NK-92 treated with Interleukin-12 subunit alpha and Interleukin-12 subunit beta, amount 100 ng/mL, for 24 hours (cell line): ENCODE results near the gene MFSD1.

ENCODE experiments used
- DNase-seq: peaks from one replicate; lab custom pipeline; 2025; lab: John Stamatoyannopoulos, UW

The MFSD1 gene, protein sequence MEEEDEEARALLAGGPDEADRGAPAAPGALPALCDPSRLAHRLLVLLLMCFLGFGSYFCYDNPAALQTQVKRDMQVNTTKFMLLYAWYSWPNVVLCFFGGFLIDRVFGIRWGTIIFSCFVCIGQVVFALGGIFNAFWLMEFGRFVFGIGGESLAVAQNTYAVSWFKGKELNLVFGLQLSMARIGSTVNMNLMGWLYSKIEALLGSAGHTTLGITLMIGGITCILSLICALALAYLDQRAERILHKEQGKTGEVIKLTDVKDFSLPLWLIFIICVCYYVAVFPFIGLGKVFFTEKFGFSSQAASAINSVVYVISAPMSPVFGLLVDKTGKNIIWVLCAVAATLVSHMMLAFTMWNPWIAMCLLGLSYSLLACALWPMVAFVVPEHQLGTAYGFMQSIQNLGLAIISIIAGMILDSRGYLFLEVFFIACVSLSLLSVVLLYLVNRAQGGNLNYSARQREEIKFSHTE

GRCh38 chr3:158801696-158802408, at the start of gene MFSD1:
MFSD1 (plus strand) TSS chr3:158802054; CDS start chr3:158802153, 99 bp downstream.
- peak; percentile 52 for DNase-seq

- no peak for DNase-seq
These were observed 48.0 kb upstream of the MFSD1 start for GRCh38 chr3:158753854-158754253.

DNA sequence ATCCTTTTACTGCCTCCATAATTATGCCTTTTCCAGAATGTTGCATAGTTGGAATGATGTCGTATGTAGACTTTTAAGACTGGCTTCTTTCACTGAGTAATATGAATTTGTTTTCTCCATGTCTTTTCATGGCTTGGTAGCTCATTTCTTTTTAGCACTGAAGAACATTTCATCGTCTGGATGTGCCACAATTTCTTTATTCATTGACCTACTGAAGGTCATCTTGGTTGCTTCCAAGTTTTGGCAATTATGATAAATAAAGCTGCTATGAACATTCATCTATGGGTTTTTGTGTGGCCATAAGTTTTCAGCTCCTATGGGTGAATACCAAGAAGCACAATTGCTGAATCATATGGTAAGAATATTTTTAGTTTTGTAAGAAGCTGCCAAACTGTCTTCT, 46.4 kb upstream of the MFSD1 start:
- no peak for DNase-seq

- DNase-seq: no peak
These were observed 40.5 kb upstream of the MFSD1 start for GRCh38 chr3:158761350-158761749.

DNA sequence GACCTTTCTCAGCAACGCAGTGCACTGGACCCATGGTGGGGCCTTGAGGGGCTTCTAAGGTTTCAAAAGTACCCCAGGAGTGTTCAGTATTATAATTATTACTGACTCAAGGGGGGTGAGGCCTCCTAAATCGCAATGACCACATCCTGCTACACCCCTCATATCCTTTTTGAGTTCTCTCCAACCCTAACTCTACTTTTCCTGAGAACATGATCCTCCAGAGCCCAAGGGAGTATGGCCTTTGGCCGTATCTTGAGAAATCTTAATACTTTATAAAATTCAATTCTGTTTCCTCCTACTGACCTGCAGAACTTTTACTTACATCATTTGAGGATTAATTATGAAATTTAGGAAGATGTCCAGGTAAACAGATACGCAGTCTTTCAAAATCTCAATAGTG, 39.2 kb upstream of the MFSD1 start:
- DNase-seq: no peak

DNA sequence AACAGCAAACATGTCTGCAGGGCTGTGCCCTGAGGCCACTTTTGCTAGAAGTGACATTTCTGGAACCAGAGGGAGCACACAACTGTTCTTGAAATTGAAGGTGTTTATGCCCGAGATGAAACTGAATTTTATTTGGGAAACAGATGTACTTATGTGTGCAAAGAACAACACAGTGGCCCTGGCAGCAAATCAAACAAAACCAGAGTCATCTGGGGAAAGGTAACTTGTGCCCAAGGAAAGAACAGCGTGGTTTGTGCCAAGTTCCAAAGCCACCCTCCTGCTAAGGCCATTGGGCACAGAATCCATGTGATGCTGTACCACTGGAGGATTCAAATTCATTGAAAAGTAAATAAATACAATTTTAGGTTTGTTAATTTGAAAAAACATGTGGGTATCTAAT, 38.4 kb upstream of the MFSD1 start:
- no peak for DNase-seq

- DNase-seq: no peak
These were observed 36.2 kb upstream of the MFSD1 start for GRCh38 chr3:158765518-158766205.

DNA sequence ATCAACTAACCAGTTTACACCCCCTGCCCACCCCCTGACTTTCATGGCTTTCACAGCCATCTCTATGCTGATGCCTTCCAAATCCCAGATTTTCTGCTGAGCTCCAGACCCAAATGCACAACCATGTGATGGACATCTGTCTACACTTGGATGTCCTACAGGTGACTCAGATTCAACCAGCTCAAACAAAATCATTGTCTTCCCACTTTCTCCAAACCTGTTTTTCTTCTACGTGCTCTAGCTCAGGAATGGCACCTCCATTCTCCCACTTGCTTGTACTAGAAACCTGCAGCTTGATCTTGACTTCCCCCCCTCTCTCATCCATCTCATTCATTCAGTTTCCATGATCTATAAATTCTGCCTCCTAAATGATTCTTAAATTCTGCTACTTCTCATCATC, 35.5 kb upstream of the MFSD1 start:
- no peak for DNase-seq

DNA sequence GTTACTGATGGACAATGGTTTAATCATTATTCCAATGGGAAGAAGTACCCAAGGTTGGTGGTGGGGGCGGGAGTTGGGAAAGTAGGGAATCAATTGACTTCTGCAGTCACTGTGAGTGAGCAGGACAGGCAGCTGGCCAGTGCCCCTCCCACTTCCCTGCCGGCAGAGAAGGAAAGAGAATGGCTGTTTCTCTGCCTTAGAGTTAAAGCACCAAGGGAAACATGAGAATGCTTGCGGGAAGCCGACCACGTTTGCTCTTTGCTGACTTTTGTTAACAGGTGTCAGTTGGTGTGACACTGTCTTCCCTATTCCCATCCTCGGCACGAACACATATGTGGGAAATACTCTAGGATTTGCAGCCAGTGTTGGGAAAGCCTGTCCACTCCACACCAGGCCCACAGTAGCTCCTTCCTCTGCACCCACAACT, 33.5 kb upstream of the MFSD1 start:
- no peak for DNase-seq

GRCh38 chr3:158768881-158769543, 32.8 kb upstream of the MFSD1 start:
- DNase-seq: no peak

DNA sequence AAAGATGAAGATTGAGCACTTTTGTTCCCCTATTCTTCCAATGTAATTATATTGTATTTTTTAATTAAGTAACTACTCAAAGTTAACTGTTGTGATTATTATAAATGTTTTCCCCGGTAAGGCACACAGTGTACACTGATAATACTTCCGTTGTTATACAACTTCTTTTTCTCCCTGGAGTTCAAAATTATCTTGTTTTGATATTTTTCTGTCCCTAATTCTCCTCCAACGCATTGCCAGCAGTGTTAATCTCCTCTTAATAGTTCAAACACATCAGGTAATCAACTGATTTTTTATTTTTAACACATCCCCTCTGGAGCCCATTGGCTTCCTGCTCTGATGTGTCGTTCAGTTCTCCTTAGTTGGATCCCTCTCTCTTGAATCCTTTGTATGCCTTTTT, 32.3 kb upstream of the MFSD1 start:
- no peak for DNase-seq

GRCh38 chr3:158769952-158770740, 31.7 kb upstream of the MFSD1 start:
- no peak for DNase-seq

DNA sequence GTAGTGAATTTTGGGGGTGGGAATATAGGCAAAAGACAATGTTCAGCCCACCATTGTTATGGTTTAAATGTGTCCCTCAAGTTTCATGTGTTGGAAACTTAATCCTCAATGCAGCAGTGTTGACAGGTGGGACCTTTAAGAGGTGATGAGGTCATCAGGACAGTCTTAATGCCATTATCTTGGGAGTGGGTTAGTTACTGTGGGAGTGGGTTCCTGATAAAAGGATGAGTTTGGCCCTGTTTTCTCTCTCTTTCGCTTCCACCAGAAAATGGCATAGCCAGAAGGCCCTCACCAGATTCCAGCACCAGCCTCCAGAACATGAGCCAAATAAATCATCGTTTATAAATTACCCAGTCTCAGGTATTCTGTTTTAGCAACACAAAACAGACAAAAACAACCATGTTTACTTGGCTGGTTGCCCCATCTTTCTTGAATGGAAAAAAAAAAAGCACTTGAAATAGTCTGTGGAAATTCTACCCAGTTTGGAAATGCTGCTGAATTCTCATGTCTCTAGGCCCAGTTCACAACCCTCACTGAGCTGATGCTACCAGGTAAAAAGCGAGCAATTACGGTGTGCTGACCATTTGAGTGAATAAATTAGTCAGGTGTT, 31.0 kb upstream of the MFSD1 start:
- DNase-seq: no peak

DNA sequence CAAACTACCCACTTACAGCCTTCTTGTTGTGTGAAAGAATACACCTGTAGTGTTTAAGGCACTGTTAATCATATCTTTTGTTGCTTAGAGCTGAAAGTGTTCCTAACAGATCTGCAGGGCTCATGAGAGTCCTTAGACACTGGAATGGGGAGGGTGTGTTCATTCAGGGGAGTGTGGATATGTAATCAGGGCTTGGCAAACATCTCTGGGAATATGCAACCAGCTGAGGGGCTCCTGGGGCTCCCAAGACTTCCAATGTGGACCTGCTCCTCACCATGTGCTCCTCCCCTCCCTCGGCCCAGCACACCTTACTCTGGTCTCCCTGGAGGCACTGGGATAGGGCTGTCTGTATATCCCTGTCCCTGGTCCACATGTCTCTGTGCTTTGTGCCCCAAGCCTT, 30.3 kb upstream of the MFSD1 start:
- no peak for DNase-seq

DNA sequence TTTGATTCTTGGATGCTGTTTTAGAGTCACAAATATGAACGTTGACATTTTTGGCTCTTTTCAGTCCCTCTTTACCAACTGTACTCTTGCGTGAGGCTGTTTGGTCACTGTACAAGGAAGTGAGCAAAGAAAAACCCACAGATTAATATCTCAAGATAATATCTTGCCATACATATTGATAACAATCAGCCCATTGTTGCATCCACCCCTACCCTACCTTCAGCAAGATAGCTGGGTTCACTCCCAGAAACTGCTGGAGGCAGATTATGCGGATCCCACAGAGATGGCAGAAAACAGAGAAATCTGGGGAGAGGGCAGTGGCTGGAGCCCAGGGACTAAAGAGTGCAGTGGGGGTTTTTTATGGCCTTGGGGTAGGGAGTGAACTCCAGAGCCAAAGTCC, 29.9 kb upstream of the MFSD1 start:
- no peak for DNase-seq

DNA sequence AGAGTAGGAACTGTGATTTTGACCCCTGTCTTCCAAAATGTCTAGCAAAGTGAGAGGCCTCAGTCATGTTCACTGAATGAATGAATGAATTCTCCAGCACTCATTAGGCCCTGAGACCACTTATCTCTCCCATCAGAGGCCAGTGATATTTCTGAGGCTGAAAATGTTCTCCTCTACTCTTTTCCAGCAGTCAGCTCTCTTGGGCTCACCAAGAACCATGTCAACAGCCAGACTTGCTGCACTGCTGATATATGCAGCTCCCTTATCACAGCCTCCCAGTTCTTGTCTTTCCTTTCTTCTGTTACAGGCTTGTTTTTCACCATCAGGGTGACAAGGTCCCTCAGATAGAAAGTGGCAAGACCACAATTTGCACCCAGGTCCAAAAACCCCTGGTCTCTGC, 28.7 kb upstream of the MFSD1 start:
- DNase-seq: no peak

GRCh38 chr3:158773845-158774830, 27.7 kb upstream of the MFSD1 start:
- DNase-seq: no peak

DNA sequence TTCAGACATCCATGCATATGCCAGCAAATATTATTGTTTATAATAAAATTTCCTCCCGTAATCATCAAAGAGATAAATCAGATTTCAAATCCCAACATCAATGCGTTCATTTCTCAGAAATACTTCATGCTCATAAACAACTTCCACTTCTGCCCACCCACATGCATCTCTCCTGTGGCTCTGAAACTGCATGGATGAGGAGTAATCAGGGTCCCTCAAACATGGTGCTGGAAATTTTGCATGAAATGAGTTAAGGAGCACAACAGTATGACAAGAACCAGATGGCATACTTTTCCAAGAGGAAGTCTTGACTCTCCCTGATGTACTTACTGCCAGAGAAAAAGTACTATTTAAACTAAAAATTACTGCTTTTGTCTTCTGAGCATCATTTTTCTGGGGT, 26.9 kb upstream of the MFSD1 start:
- no peak for DNase-seq
